ENCODE data around the gene MEGF8. TPM values are rescaled to one million over a fixed set of nuclear protein-coding genes. Genes with fewer than 3 reads are reported as not detected.
"Not testable (repeated sequence)": the region's sequence is repeated elsewhere in the genome, so short reads cannot be mapped to it uniquely, and the experiment has no call there.

MEGF8 gene
- total RNA-seq, 1 donor from 2014 or later = 43.1 TPM

- DNase-seq = peak; percentile 17
Measured at GRCh38 chr19:42306646-42307045, 18.8 kb upstream of the MEGF8 start.

GRCh38 chr19:42309686-42310085, 15.7 kb upstream of the MEGF8 start:
- no peak for DNase-seq

GRCh38 chr19:42311657-42312056, 13.8 kb upstream of the MEGF8 start:
- no peak for DNase-seq

- DNase-seq = no peak
Measured at GRCh38 chr19:42312370-42312769, 13.1 kb upstream of the MEGF8 start.

- peak; percentile 55 for DNase-seq
Measured at GRCh38 chr19:42313096-42313839, 12.2 kb upstream of the MEGF8 start, which contains the start of gene TMEM145. TSS of gene TMEM145 (plus strand) at chr19:42313309. CDS start at chr19:42313377, 68 bp downstream.

- DNase-seq = no peak
Measured at GRCh38 chr19:42313840-42314755, 11.3 kb upstream of the MEGF8 start.

- no peak for DNase-seq
Measured at GRCh38 chr19:42315024-42315423, 10.4 kb upstream of the MEGF8 start.

- DNase-seq = no peak
Measured at GRCh38 chr19:42316223-42317211, 8.9 kb upstream of the MEGF8 start.

- no peak for DNase-seq
Measured at GRCh38 chr19:42317535-42317934, 7.9 kb upstream of the MEGF8 start.

- DNase-seq = no peak
Measured at GRCh38 chr19:42322305-42322704, 3.1 kb upstream of the MEGF8 start.

GRCh38 chr19:42323473-42323851, 2.0 kb upstream of the MEGF8 start:
- no peak for DNase-seq

GRCh38 chr19:42323852-42324654, 1.4 kb upstream of the MEGF8 start:
- DNase-seq = peak; percentile 26

- DNase-seq = no peak
Measured at GRCh38 chr19:42324655-42325307, 654 bp upstream of the MEGF8 start.

GRCh38 chr19:42325896-42326771, 699 bp downstream of the MEGF8 start:
- peak; percentile 27 for DNase-seq

- DNase-seq = no peak
Measured at GRCh38 chr19:42326969-42327368, 1.5 kb downstream of the MEGF8 start.

GRCh38 chr19:42327381-42327780, 1.9 kb downstream of the MEGF8 start:
- DNase-seq = no peak

GRCh38 chr19:42328106-42328505, 2.7 kb downstream of the MEGF8 start:
- DNase-seq = no peak

GRCh38 chr19:42328854-42329253, 3.4 kb downstream of the MEGF8 start:
- no peak for DNase-seq

GRCh38 chr19:42330241-42330711, 4.8 kb downstream of the MEGF8 start:
- no peak for DNase-seq

- DNase-seq = not testable (repeated sequence)
Measured at GRCh38 chr19:42331333-42331732, 5.9 kb downstream of the MEGF8 start.
